AG04449 (cell line): ENCODE data around the gene FCAR.
"Not testable (repeated sequence)": the region's sequence is repeated elsewhere in the genome, so short reads cannot be mapped to it uniquely, and the experiment has no call there.

Experiments used
- CTCF ChIA-PET: fragments of 350-600 bp; formaldehyde crosslinking; extraction: SDS; loops from one replicate; lab custom pipeline; 2021; ENCODE audit warnings: antibody characterized with exemption; lab: Yijun Ruan, JAX
- POLR2A ChIA-PET: fragments of 400-600, 350-600 bp; formaldehyde crosslinking; extraction: SDS; loops from one replicate; lab custom pipeline; 2020; ENCODE audit warnings: antibody characterized with exemption, inconsistent platforms; lab: Yijun Ruan, JAX
- DNase-seq: peaks from one replicate; pipeline ENCODE4 v3.0.0-alpha.2; 2010; ENCODE audit warnings: low read depth, low spot score
- H3K4me3 ChIP-seq: 2 replicates; pipeline ENCODE4 v1.5.1; 2011; ENCODE audit warnings: low read depth, mild to moderate bottlenecking, control low read depth, low read length
- TF ChIP-seq, protein P1 (sequence below): IDR thresholded peaks from one replicate; pipeline ENCODE4 v1.5.1; 2011; ENCODE audit warnings: mild to moderate bottlenecking, moderate library complexity, low read length, control low read depth, inconsistent platforms; ENCODE audit not compliant: insufficient read depth; ENCODE audit errors: missing control alignments

FCAR gene

DNA sequence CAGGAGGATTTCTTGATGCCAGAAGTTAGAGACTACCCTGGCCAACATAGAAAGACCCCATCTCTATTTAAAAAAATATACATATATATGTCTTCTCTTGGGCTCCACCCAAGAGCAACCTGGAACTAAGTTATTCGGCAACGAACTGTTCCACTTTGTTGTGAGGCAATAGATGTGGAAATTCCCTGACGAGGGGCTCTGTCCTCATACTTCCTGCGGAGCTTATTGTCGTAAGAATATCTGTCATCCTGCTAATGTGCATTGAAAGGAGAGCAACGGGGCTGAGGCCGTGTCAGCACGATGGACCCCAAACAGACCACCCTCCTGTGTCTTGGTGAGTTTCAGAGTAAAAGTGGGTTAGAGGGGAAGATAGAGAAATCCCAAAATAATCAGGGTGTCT lies at the start of gene FCAR:
FCAR (plus strand) TSS at position 246 of the 400 bp plus-strand sequence; CDS start at position 301, 55 bp downstream.
- no peak for DNase-seq
- ChIA-PET CTCF (no interaction called here), POLR2A (no interaction called here)
- TF ChIP-seq, protein P1, sequence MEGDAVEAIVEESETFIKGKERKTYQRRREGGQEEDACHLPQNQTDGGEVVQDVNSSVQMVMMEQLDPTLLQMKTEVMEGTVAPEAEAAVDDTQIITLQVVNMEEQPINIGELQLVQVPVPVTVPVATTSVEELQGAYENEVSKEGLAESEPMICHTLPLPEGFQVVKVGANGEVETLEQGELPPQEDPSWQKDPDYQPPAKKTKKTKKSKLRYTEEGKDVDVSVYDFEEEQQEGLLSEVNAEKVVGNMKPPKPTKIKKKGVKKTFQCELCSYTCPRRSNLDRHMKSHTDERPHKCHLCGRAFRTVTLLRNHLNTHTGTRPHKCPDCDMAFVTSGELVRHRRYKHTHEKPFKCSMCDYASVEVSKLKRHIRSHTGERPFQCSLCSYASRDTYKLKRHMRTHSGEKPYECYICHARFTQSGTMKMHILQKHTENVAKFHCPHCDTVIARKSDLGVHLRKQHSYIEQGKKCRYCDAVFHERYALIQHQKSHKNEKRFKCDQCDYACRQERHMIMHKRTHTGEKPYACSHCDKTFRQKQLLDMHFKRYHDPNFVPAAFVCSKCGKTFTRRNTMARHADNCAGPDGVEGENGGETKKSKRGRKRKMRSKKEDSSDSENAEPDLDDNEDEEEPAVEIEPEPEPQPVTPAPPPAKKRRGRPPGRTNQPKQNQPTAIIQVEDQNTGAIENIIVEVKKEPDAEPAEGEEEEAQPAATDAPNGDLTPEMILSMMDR: no peak
- no peak within 1 kb of the TSS for H3K4me3 ChIP-seq

DNA sequence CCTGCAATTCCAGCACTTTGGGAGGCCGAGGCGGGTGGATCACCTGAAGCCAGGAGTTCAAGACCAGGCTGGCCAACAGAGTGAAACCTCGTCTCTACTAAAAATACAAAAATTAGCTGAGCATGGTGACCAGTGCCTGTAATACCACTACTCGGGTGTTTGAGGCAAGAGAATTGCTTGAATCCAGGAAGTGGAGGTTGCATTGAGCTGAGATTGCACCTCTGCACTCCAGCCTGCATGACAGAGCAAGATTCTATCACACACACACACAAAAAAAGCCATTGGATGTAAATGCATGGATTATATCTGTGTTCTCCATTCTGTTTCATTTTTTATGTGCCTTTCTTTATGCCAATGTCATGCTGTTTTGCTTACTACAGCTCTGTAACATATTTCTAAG lies 49.6 kb upstream of the FCAR start:
- POLR2A ChIA-PET, CTCF ChIA-PET, DNase-seq, H3K4me3 ChIP-seq: not testable (repeated sequence)

DNA sequence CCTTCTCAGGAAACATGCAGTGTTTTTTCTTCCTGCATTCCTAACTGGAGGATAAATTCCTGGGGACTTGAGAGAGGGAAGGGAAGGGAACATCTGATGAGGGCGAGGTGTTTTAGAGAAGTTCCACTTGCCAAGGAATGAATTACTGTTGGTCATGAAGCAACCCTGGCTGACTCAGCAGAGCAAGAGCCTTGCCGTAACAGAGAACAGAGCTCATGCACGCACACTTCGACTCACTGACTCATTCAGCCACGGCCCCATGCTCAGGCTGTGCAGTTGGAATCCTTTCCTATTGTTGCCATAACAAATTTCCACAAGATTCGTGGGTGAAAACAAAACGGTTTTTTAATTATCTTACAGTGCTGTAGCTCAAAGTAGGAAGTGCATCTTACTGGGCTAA lies 48.7 kb upstream of the FCAR start:
- CTCF ChIA-PET, POLR2A ChIA-PET, DNase-seq, H3K4me3 ChIP-seq: not testable (repeated sequence)

DNA sequence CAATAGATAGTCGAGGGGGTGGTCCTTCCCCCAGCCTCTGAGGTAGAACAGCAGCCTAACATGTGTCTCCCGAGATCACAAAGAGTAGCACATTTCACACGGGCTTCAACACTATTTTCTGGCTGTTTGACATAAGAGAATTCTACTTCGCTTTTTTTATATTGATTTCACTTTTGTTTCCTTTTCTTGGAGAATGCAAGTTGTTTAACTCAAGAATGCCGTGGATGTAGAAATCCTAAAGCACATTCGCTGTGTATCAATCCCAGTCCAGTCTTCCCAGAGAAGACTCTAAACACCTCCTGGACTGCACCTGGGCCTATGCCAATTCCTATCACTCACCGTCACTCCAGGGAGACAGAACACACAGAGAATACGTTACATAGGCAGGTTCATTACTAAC lies 46.0 kb upstream of the FCAR start:
- POLR2A ChIA-PET, H3K4me3 ChIP-seq, CTCF ChIA-PET, DNase-seq: not testable (repeated sequence)

DNA sequence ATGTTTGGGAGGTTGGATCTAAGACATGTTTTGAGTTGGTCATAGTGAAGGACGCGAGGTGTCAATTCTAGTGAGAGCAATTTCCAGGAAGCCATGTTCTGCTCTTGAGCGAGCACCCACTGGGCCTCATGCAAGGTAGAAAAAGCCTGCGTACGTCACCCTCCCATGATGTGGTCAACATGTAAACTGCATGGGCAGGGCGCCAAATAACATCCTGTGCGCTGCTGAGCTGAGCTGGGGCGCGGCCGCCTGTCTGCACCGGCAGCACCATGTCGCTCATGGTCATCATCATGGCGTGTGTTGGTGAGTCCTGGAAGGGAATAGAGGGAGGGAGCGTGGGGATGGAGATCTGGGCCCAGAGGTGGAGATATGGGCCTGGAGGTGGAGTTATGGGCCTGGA lies 41.5 kb upstream of the FCAR start, which contains the start of gene KIR2DS4:
KIR2DS4 (plus strand) TSS at position 181 of the 400 bp plus-strand sequence.
- H3K4me3 ChIP-seq, POLR2A ChIA-PET, CTCF ChIA-PET, DNase-seq: not testable (repeated sequence)

DNA sequence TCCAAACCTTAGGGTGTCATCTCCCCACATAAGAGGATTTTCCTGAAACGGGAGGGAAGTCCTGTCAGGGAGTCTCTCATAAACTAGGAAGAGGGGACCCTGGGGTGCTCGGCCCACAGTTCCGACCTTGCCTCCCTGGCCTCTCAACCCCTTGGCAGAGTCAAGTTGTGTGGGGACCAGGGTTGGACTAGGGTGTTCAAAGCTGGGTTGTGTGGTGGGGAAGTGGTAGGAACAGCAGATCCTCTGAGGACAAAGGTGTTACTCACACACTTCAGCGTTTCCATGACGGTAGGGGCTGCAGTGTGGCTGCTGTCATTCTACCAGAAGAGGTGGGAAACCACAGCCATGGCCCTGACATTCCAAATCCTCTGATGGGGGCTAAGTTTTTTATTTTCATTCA lies 38.9 kb upstream of the FCAR start:
- DNase-seq, CTCF ChIA-PET, H3K4me3 ChIP-seq, POLR2A ChIA-PET: not testable (repeated sequence)

DNA sequence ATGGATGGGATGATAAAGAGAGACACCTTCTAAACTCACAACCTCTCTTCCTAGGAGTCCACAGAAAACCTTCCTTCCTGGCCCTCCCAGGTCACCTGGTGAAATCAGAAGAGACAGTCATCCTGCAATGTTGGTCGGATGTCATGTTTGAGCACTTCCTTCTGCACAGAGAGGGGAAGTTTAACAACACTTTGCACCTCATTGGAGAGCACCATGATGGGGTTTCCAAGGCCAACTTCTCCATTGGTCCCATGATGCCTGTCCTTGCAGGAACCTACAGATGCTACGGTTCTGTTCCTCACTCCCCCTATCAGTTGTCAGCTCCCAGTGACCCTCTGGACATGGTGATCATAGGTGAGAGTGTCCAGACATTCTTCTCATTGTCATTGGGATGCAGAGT lies 36.5 kb upstream of the FCAR start:
- H3K4me3 ChIP-seq, DNase-seq, POLR2A ChIA-PET, CTCF ChIA-PET: not testable (repeated sequence)

DNA sequence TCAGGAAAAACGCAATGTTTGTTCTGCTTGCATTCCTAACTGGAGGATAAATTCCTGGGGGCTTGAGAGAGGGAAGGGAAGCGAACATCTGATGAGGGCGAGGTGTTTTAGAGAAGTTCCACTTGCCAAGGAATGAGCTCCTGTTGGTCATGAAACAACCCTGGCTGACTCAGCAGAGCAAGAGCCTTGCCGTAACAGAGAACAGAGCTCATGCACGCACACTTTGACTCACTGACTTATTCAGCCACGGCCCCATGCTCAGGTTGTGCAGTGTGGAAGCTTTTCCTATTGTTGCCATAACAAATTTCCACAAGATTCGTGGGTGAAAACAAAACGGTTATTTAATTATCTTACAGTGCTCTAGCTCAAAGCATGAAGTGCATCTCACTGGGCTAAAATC lies 30.9 kb upstream of the FCAR start:
- POLR2A ChIA-PET, CTCF ChIA-PET, DNase-seq, H3K4me3 ChIP-seq: not testable (repeated sequence)

DNA sequence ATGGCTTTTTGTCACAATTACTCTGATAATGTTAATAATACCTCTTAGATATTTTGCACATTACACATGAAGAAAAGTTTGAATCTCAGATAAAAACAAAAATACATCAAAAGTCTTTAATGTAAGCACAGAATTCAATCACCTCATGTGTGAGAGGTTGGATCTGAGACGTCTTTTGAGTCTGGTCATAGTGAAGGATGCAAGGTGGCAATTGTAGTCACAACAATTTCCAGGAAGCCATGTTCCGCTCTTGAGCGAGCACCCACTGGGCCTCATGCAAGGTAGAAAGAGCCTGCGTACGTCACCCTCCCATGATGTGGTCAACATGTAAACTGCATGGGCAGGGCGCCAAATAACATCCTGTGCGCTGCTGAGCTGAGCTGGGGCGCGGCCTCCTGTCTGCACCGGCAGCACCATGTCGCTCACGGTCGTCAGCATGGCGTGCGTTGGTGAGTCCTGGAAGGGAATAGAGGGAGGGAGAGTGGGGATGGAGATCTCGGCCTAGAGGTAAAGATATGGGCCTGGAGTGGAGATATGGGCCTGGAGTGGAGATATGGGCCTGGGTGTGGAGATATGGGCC lies 23.9 kb upstream of the FCAR start, which contains the start of gene KIR3DL2:
KIR3DL2 (plus strand) TSS at position 383 of the 580 bp plus-strand sequence; CDS start at position 416, 33 bp downstream.
- POLR2A ChIA-PET, DNase-seq, H3K4me3 ChIP-seq, CTCF ChIA-PET: not testable (repeated sequence)

DNA sequence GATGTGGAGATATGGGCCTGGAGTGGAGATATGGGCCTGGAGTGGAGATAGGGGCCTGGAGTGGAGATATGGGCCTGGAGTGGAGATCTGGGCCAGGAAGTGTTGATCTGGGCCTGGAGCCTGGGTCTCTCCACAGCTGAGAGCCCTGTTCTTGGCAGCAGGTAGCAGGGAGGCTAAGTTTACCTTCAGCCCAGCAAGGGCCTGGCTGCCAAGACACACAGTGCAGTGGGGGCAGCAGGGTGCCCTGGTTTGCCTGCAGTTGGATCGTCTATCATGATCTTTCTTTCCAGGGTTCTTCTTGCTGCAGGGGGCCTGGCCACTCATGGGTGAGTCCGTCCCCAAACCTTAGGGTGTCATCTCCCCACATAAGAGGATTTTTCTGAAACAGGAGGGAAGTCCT lies 23.1 kb upstream of the FCAR start:
- no peak for DNase-seq
- POLR2A ChIA-PET: no interaction called here
- H3K4me3 ChIP-seq: no peak overlapping the region
- CTCF ChIA-PET: no interaction called here
- TF ChIP-seq, protein P1: no peak

DNA sequence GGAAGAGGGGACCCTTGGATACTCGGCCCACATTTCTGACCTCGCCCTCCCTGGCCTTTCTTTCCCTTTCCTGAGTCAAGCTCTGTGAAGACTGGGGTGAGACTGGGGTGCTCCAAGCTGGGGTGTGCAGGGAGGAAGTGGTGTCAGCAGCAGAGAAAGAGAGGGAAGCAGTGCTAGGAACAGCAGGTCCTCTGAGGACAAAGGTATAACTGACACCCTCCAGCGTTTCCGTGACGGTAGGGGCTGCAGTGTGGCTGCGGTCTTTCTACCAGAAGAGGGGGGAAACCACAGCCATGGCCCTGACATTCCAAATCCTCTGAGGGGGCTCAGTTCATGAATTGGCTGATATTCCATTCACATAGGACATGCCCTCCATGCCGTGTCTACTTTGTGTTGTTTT lies 22.7 kb upstream of the FCAR start:
- H3K4me3 ChIP-seq: no peak overlapping the region
- POLR2A ChIA-PET: no interaction called here
- TF ChIP-seq, protein P1: no peak
- CTCF ChIA-PET: no interaction called here
- DNase-seq: no peak

DNA sequence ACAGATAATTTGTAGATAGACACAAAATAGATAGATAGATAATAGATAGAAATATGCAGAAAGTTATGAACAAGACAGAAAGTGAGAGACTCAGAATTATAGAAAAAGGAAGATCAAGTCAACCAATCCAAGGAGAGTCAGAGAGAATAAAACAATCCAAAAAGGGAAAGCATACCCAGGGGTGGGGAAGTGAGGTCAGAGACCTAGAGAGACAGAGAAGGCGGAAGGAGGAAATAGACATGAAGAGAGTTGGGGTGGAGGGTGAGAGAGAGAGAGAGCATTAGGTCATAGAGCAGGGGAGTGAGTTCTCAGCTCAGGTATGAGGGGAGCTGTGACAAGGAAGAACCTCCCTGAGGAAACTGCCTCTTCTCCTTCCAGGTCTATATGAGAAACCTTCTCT lies 18.8 kb upstream of the FCAR start:
- CTCF ChIA-PET, H3K4me3 ChIP-seq, DNase-seq, POLR2A ChIA-PET: not testable (repeated sequence)

DNA sequence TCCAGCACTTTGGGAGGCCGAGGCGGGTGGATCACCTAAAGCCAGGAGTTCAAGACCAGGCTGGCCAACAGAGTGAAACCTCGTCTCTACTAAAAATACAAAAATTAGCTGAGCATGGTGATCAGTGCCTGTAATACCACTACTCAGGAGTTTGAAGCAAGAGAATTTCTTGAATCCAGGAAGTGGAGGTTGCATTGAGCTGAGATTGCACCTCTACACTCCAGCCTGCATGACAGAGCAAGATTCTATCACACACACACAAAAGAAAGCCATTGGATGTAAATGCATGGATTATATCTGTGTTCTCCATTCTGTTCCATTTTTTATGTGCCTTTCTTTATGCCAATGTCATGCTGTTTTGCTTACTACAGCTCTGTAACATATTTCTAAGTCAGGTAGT lies 15.6 kb upstream of the FCAR start:
- H3K4me3 ChIP-seq, CTCF ChIA-PET, POLR2A ChIA-PET, DNase-seq: not testable (repeated sequence)

DNA sequence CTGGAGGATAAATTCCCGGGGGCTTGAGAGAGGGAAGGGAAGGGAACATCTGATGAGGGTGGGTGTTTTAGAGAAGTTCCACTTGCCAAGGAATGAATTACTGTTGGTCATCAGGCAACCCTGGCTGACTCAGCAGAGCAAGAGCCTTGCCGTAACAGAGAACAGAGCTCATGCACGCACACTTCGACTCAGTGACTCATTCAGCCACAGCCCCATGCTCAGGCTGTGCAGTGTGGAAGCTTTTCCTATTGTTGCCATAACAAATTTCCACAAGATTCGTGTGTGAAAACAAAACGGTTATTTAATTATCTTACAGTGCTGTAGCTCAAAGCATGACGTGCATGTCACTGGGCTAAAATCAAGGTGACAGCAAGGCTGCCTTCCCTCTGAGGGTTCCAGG lies 14.6 kb upstream of the FCAR start:
- H3K4me3 ChIP-seq, CTCF ChIA-PET, POLR2A ChIA-PET, DNase-seq: not testable (repeated sequence)
